Right atrium auricular region (tissue), 2 donors: ENCODE results near the gene SORBS1. TPM values are rescaled to one million over a fixed set of nuclear protein-coding genes. Genes with fewer than 3 reads are reported as not detected.

ENCODE experiments used
- DNase-seq: peaks from one replicate; pipeline ENCODE4 v3.0.0-alpha.2; 2019; ENCODE audit warnings: low spot score
- H3K27ac ChIP-seq, 2 donors: fragments of 200-600 bp; sonication (generic); 1 replicate in 1 of 2; 2 replicates in 1 of 2; pipeline ENCODE4 v1.5.1; 2016 to 2019
- H3K27me3 ChIP-seq, 2 donors: fragments of 200-600 bp; sonication (generic); one replicate each; pipeline versions ENCODE4 v1.5.1 to v1.6.0; 2017 to 2019
- H3K36me3 ChIP-seq: fragments of 200-600 bp; sonication (generic); one replicate; pipeline ENCODE4 v1.5.1; 2016
- H3K4me1 ChIP-seq, 2 donors: fragments of 200-600 bp; sonication (generic); one replicate each; pipeline versions ENCODE4 v1.5.1 to v1.6.0; 2017 to 2019
- H3K4me3 ChIP-seq, 2 donors: fragments of 200-600 bp; sonication (generic); 1 replicate in 1 of 2; 2 replicates in 1 of 2; pipeline ENCODE4 v1.5.1; 2017 to 2019; ENCODE audit warnings: mild to moderate bottlenecking in 1 of 2, moderate library complexity in 1 of 2
- H3K9me3 ChIP-seq, 2 donors: fragments of 200-600 bp; sonication (generic); one replicate each; pipeline ENCODE4 v1.5.1; 2019
- total RNA-seq, 2 donors: library from RNA; depleted of rRNA; stranded (reverse); fragments of >200 nt; gene quantifications; one replicate each; pipeline ENCODE4 v1.1.0, GENCODE V29; 2016
- TF ChIP-seq, protein P1 (sequence below), 2 donors: fragments of 200-600 bp; sonication (generic); IDR thresholded peaks; one replicate each; pipeline ENCODE4 v1.5.1; 2019; ENCODE audit warnings: antibody characterized with exemption in 2 of 2

Gene SORBS1
- total RNA-seq, 2 donors from 2014 or later, result 742 to 815 TPM

DNA sequence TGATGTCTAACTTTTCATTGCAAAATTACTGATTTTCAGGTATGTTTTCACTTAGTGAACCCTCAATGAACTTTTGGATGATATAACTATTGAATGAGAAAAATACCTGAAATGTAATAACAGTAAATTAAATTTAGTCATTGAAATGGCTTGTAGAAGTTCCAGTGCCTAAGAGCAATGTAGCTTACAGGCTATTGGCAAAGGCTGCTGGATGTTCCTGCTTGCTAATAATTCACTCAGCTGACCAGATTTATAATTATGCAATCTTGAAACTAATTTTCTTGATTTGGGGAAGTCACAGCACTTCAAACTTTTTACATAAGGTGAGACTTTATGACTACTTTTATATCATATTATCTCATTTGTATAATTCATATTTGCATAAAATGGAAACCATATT lies 73.2 kb downstream of the SORBS1 start:
- H3K4me1 ChIP-seq, result peaks cover 0 to 34% of the 10 kb centered on the region in 2 donors
- H3K27ac ChIP-seq, result peak overlapping the region in 1 of 2 donors; percentile 80
- DNase-seq, result no peak
- no peak overlapping the region for H3K4me3 ChIP-seq
- TF ChIP-seq, protein P1, sequence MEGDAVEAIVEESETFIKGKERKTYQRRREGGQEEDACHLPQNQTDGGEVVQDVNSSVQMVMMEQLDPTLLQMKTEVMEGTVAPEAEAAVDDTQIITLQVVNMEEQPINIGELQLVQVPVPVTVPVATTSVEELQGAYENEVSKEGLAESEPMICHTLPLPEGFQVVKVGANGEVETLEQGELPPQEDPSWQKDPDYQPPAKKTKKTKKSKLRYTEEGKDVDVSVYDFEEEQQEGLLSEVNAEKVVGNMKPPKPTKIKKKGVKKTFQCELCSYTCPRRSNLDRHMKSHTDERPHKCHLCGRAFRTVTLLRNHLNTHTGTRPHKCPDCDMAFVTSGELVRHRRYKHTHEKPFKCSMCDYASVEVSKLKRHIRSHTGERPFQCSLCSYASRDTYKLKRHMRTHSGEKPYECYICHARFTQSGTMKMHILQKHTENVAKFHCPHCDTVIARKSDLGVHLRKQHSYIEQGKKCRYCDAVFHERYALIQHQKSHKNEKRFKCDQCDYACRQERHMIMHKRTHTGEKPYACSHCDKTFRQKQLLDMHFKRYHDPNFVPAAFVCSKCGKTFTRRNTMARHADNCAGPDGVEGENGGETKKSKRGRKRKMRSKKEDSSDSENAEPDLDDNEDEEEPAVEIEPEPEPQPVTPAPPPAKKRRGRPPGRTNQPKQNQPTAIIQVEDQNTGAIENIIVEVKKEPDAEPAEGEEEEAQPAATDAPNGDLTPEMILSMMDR (IDR thresholded peaks at IDR 0.05), result no peak
- no peaks in the 10 kb centered on the region for H3K27me3 ChIP-seq
- H3K9me3 ChIP-seq, result no peaks in the 10 kb centered on the region
- H3K36me3 ChIP-seq, result peaks cover 44% of the 10 kb centered on the region

DNA sequence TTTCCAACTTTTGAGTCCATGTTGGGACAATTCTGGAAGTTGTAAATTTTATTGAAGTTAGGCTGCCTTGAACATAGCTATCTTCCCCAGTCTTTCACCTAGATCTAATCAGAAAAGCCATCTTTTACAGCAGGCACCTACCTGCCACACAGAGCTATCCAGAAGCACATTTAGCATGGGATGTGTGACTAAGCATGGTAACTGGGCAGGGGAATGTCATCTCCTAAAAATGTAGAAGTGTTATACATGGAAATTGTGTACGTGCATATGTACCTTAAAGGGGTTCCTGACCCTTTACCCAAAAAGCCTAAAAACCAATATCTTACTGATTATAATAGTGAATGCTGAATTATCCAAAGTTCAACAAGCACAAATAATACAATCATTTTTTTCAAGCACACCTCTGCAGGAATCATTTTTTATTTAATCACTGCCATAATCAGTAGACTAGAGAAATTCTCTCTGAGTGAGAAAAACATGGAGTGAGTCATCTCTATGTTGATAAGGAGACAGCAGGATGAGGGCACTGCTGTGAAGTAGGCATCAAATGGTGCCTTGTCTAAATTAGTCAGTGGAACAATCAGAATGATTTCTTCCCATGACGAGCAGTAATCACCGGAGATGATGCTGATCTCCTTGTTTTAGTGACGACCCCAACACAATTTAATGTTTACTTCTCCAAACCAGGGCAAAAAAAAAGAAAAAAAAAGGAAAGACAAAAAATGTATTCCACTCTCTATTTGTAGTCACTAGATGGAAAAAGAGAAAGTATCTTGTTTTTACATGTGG lies 75.9 kb downstream of the SORBS1 start:
- Histone ChIP-seq H3K36me3 (peaks cover 35% of the 10 kb centered on the region), H3K9me3 (no peaks in the 10 kb centered on the region), H3K4me3 (no peak overlapping the region), H3K27me3 (no peaks in the 10 kb centered on the region), H3K27ac (peak overlapping the region; percentile 23 to 80), H3K4me1 (peaks cover 0 to 46% of the 10 kb centered on the region in 2 donors)
- DNase-seq, result no peak
- TF ChIP-seq, protein P1 (IDR thresholded peaks at IDR 0.05), result no peak

DNA sequence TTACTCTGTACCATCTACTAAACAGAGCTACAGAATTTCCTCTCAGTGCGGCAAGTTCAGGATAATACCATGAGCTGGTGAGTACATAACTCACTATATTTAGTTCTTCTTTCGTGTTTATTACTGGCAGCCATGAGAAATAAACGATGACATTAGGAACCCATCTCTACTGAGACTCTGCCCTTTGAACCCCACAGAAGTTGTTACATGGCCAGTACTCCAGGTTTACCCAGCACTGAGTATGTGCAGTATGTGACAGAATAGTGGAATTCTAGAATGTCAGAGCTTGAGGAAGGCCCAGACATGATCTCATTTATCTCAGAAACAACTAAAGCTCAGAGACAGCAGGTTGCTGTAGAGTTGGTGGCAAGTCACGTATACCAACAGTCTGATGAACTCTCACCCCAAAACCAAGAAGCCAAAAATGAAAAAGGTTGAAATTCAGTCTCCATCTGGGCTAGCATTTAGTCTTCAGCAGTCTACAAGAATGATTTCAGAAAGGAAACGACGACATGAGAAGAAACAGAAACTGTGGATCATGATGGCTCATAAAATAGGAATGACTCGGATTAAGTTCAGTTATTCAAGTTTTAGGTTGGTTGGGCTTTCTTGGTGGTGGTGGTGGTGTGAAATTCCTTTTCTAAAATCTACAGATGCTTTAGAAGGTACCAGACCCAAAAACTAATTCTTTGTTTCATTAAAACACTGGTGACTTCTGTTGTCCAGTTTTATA lies 78.5 kb downstream of the SORBS1 start:
- Histone ChIP-seq H3K27ac (peak overlapping the region; percentile 90 to 99), H3K36me3 (peaks cover 25% of the 10 kb centered on the region), H3K4me3 (no peak overlapping the region), H3K27me3 (no peaks in the 10 kb centered on the region), H3K9me3 (no peaks in the 10 kb centered on the region), H3K4me1 (peaks cover 0 to 69% of the 10 kb centered on the region in 2 donors)
- DNase-seq, result no peak
- TF ChIP-seq, protein P1 (IDR thresholded peaks at IDR 0.05), result no peak

DNA sequence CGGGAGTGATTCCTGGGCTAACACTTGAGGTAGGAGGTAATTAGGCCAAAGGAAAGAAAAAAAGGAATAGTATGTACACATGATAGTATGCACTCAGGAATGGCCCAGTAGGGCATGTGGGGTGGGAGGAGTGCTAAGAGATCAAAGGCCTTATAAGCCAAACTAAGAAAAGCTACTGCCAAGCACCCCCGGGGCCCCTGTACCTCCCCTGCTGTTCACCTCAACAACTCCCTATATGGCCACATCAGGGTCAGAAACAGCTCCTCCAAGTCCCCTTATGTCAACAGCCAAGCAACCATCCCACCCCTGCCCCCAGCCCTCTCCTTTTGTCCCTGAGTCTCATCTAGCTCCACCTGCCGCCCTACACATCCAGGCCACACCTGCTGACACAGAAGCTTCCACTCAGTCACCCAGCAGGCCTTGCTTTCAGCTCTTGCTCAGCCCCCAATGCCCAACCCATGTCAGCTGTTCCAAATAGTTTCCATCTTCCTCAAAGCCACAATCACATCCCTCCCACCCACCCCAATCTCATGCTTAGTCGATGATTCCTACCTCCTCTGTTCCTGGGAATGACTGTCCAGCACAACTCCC lies 80.2 kb downstream of the SORBS1 start:
- no peak for DNase-seq
- Histone ChIP-seq H3K27ac (peak overlapping the region; percentile 90 to 99), H3K36me3 (peaks cover 10% of the 10 kb centered on the region), H3K27me3 (no peaks in the 10 kb centered on the region), H3K4me1 (peaks cover 0 to 82% of the 10 kb centered on the region in 2 donors), H3K4me3 (no peak overlapping the region), H3K9me3 (no peaks in the 10 kb centered on the region)
- TF ChIP-seq, protein P1 (IDR thresholded peaks at IDR 0.05), result no peak

- Histone ChIP-seq H3K4me3 (peak overlapping the region in 1 of 2 donors; percentile 17), H3K9me3 (no peaks in the 10 kb centered on the region), H3K4me1 (peaks cover 0 to 82% of the 10 kb centered on the region in 2 donors), H3K27me3 (no peaks in the 10 kb centered on the region), H3K36me3 (peaks cover 7% of the 10 kb centered on the region), H3K27ac (peak overlapping the region; percentile 90 to 99)
- TF ChIP-seq, protein P1 (IDR thresholded peaks at IDR 0.05), result peak in 1 of 2 donors; percentile 12
- DNase-seq, result peak; percentile 91
Observed at GRCh38 chr10:95480102-95480900, 80.9 kb downstream of the SORBS1 start.
